GM21381 (cell line): ENCODE data around the gene ZNF558.
"Not testable (repeated sequence)": the region's sequence is repeated elsewhere in the genome, so short reads cannot be mapped to it uniquely, and the experiment has no call there.

ENCODE experiments used
- ATAC-seq: cut with Tn5 transposase; IDR thresholded peaks from one replicate; pipeline ENCODE4 v1.9.1; 2021; ENCODE audit warnings: mild to moderate bottlenecking, moderate library complexity; ENCODE audit not compliant: unreplicated experiment

ZNF558 gene

GRCh38 chr19:8811315-8812172 lies 20.6 kb downstream of the ZNF558 start:
- no peak for ATAC-seq

GRCh38 chr19:8806661-8807060 lies 25.4 kb downstream of the ZNF558 start:
- ATAC-seq = no peak

- ATAC-seq = no peak
Observed at GRCh38 chr19:8794823-8795222, 37.3 kb downstream of the ZNF558 start.

DNA sequence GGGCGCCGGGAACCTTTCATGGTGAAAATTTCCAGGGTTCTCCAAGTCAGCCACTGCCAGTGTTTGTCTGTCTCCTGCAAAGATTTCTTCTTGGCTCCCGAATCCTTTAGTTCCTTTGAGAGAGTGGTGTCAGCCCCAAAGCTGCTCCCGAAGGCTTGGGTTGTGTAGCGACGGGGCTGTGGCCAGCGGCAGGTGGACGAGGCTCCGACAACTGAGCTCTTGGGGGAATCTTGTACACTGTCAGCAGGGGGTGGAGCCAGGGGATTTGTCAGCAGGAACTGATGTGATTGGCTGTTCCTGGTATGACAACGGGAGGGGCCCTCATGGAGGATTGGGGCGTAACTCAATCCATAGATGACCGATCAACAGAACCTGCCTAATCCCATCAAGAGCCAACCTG lies 58.5 kb downstream of the ZNF558 start:
- not testable (repeated sequence) for ATAC-seq

GRCh38 chr19:8769265-8769664 lies 62.8 kb downstream of the ZNF558 start:
- ATAC-seq = not testable (repeated sequence)

- not testable (repeated sequence) for ATAC-seq
Observed at GRCh38 chr19:8767257-8767656, 64.8 kb downstream of the ZNF558 start.
